CD4-positive, alpha-beta T cell (primary cell): ENCODE results near the gene LEKR1. TPM values are rescaled to one million over a fixed set of nuclear protein-coding genes. Genes with fewer than 3 reads are reported as not detected.
"Not testable (repeated sequence)": the region's sequence is repeated elsewhere in the genome, so short reads cannot be mapped to it uniquely, and the experiment has no call there.

Experiments
- ATAC-seq: fragments of 200-7000 bp; cut with Tn5 transposase; one replicate; pipeline ENCODE4 v1.10.0; 2022; ENCODE audit warnings: mild to moderate bottlenecking; ENCODE audit not compliant: poor library complexity
- CTCF ChIA-PET: fragments of 350-600 bp; sonication (Branson Sonifier 250); formaldehyde crosslinking; loops from one replicate; lab custom pipeline; 2021; ENCODE audit warnings: antibody characterized with exemption, inconsistent platforms; lab: Charles Lee
- POLR2A ChIA-PET: fragments of 350-600 bp; sonication (Branson Sonifier 250); formaldehyde crosslinking; loops from one replicate; lab custom pipeline; 2021; ENCODE audit warnings: antibody characterized with exemption, inconsistent platforms; lab: Charles Lee
- DNase-seq, 14 experiments: peaks; one replicate each; pipeline ENCODE4 v3.0.0-alpha.2; 2013 to 2020; ENCODE audit warnings: mixed read lengths in 2 of 14
- H3K27ac ChIP-seq, 2 donors: one replicate each; pipeline versions ENCODE4 v1.5.1 to v1.7.0; 2013; ENCODE audit warnings: low read length in 2 of 2, low read depth in 1 of 2, mild to moderate bottlenecking in 1 of 2
- H3K27me3 ChIP-seq, 2 experiments: 1 replicate in 1 of 2; 2 replicates in 1 of 2; pipeline versions ENCODE4 v1.6.1 to v1.7.0; 2013; ENCODE audit warnings: low read length in 2 of 2, control low read depth in 1 of 2, mild to moderate bottlenecking in 1 of 2, moderate library complexity in 1 of 2; ENCODE audit not compliant: insufficient read depth in 2 of 2, control insufficient read depth in 1 of 2
- H3K36me3 ChIP-seq: one replicate; pipeline ENCODE4 v1.6.1; 2013; ENCODE audit warnings: low read length, control low read depth; ENCODE audit not compliant: insufficient read depth
- H3K4me1 ChIP-seq: one replicate; pipeline ENCODE4 v1.6.1; 2013; ENCODE audit warnings: low read length, control low read depth; ENCODE audit not compliant: insufficient read depth
- H3K4me3 ChIP-seq: one replicate; pipeline ENCODE4 v1.5.1; 2013; ENCODE audit warnings: mild to moderate bottlenecking, low read length, moderate library complexity
- H3K9me3 ChIP-seq, 2 experiments: 1 replicate in 1 of 2; 2 replicates in 1 of 2; pipeline versions ENCODE4 v1.6.1 to v1.7.0; 2013; ENCODE audit warnings: low read length in 2 of 2, mild to moderate bottlenecking in 2 of 2, control low read depth in 1 of 2, moderate library complexity in 1 of 2; ENCODE audit not compliant: control insufficient read depth in 1 of 2, insufficient read depth in 1 of 2
- H3K27ac Mint-ChIP-seq: one replicate; pipeline ENCODE4 v1.8.0; 2020; ENCODE audit warnings: mixed read lengths
- H3K27me3 Mint-ChIP-seq: one replicate; pipeline ENCODE4 v1.8.0; 2021; ENCODE audit warnings: mixed read lengths
- H3K36me3 Mint-ChIP-seq: one replicate; pipeline ENCODE4 v1.8.0; 2021; ENCODE audit warnings: low read depth, mixed read lengths
- H3K4me1 Mint-ChIP-seq: one replicate; pipeline ENCODE4 v1.8.0; 2021; ENCODE audit warnings: low read depth, mixed read lengths
- H3K4me3 Mint-ChIP-seq: one replicate; pipeline ENCODE4 v1.8.0; 2020; ENCODE audit warnings: mild to moderate bottlenecking, mixed read lengths
- H3K9me3 Mint-ChIP-seq: one replicate; pipeline ENCODE4 v1.8.0; 2020; ENCODE audit warnings: mixed read lengths
- CTCF ChIP-seq: fragments of 200-600 bp; IDR thresholded peaks from one replicate; pipeline ENCODE4 v1.8.0; 2022; ENCODE audit warnings: antibody characterized with exemption, mild to moderate bottlenecking
- intact Hi-C, 2 experiments: fragments of 100-400 bp; cut with DNase I in 1 of 2; cut with micrococcal nuclease in 1 of 2; formaldehyde crosslinking; loops; one replicate each; pipeline versions ENCODE4 v1.15.1 to v1.9.0; 2023 to 2025; cut with DNase I, micrococcal nuclease
- total RNA-seq, 174 experiments: library from RNA in 2 of 174; stranded (reverse) in 2 of 174; gene quantifications; one replicate each; pipeline ENCODE4 v1.2.3 and lab custom pipeline; 2021 to 2026

LEKR1 gene
- total RNA-seq, 2 experiments from 2014 or later: 0.77 to 1.0 TPM

- intact Hi-C loops: no loop called here
These were observed 41.0 kb downstream of the LEKR1 start for GRCh38 chr3:156867174-156867573.

GRCh38 chr3:156867920-156868319, 41.8 kb downstream of the LEKR1 start:
- CTCF ChIA-PET: no interaction called here
- Histone ChIP-seq H3K27me3 (no peaks in the 10 kb centered on the region), H3K4me1 (no peaks in the 10 kb centered on the region), H3K27ac (no peak overlapping the region), H3K4me3 (no peak overlapping the region), H3K9me3 (peaks cover 0 to 5% of the 10 kb centered on the region in 2 experiments), H3K36me3 (no peaks in the 10 kb centered on the region)
- ATAC-seq (no peak), DNase-seq (no peak)
- TF ChIP-seq CTCF: no peak
- H3K36me3 Mint-ChIP-seq: peaks cover under 1% of the 10 kb centered on the region
- intact Hi-C loops: no loop called here
- peaks cover 4% of the 10 kb centered on the region for H3K9me3 Mint-ChIP-seq
- POLR2A ChIA-PET: no interaction called here
- no peaks in the 10 kb centered on the region for H3K4me1 Mint-ChIP-seq
- H3K27me3 Mint-ChIP-seq: peaks cover 5% of the 10 kb centered on the region
- H3K4me3 Mint-ChIP-seq: no peak overlapping the region
- no peak overlapping the region for H3K27ac Mint-ChIP-seq

More at GRCh38 chr3:156867174-156867573, 41.0 kb downstream of the LEKR1 start:
- no peak for ATAC-seq
- Histone ChIP-seq H3K36me3 (no peaks in the 10 kb centered on the region), H3K27ac (no peak overlapping the region), H3K4me1 (no peaks in the 10 kb centered on the region), H3K9me3 (peaks cover 0 to 4% of the 10 kb centered on the region in 2 experiments), H3K4me3 (no peak overlapping the region), H3K27me3 (no peaks in the 10 kb centered on the region)
- DNase-seq: no peak
- no peak overlapping the region for H3K27ac Mint-ChIP-seq
- TF ChIP-seq CTCF: no peak
- H3K4me3 Mint-ChIP-seq: no peak overlapping the region
- H3K9me3 Mint-ChIP-seq: peaks cover 3% of the 10 kb centered on the region
- ChIA-PET CTCF (interaction anchor here (0.6 kb wide), 1 partner anchor 9 kb away, joined by 3 read pairs; no protein-coding TSS in a partner anchor), POLR2A (no interaction called here)
- no peaks in the 10 kb centered on the region for H3K36me3 Mint-ChIP-seq
- peaks cover 5% of the 10 kb centered on the region for H3K27me3 Mint-ChIP-seq
- no peaks in the 10 kb centered on the region for H3K4me1 Mint-ChIP-seq

- H3K4me1 ChIP-seq: no peaks in the 10 kb centered on the region
- Mint-ChIP-seq H3K4me1 (no peaks in the 10 kb centered on the region), H3K9me3 (peaks cover 28% of the 10 kb centered on the region), H3K36me3 (peaks cover 31% of the 10 kb centered on the region), H3K27ac (no peak overlapping the region), H3K4me3 (no peak overlapping the region), H3K27me3 (peaks cover 10% of the 10 kb centered on the region)
- H3K27ac ChIP-seq: no peak overlapping the region
- no peaks in the 10 kb centered on the region for H3K36me3 ChIP-seq
- no peak for TF ChIP-seq CTCF
- ATAC-seq (no peak), DNase-seq (no peak)
- H3K27me3 ChIP-seq: no peaks in the 10 kb centered on the region
- ChIA-PET CTCF (no interaction called here), POLR2A (no interaction called here)
- H3K4me3 ChIP-seq: no peak overlapping the region
- peaks cover 12 to 34% of the 10 kb centered on the region in 2 experiments for H3K9me3 ChIP-seq
- intact Hi-C loops: no loop called here
These were observed 47.8 kb downstream of the LEKR1 start for GRCh38 chr3:156873906-156874305.

- H3K4me1 Mint-ChIP-seq, H3K27me3 ChIP-seq, H3K4me3 ChIP-seq, H3K27me3 Mint-ChIP-seq, H3K36me3 ChIP-seq, intact Hi-C loops, H3K4me1 ChIP-seq, POLR2A ChIA-PET, H3K27ac Mint-ChIP-seq, CTCF ChIA-PET, H3K4me3 Mint-ChIP-seq, ATAC-seq, H3K27ac ChIP-seq, DNase-seq: not testable (repeated sequence)
- Mint-ChIP-seq H3K9me3 (peaks cover 33% of the 10 kb centered on the region), H3K36me3 (peaks cover 37% of the 10 kb centered on the region)
- H3K9me3 ChIP-seq: peaks cover 20 to 30% of the 10 kb centered on the region in 2 experiments
These were observed 53.3 kb downstream of the LEKR1 start for GRCh38 chr3:156879491-156879890.
